Activated T-cell treated with anti-CD3 and anti-CD28 coated beads, Interleukin-2, amount 50 U/mL, for 24 hours (primary cell): ENCODE measurements around the gene PRIMA1.

Experiments
- DNase-seq: peaks from one replicate; pipeline ENCODE4 v3.0.0-alpha.2; 2020
- H3K27ac Mint-ChIP-seq: 2 replicates; pipeline ENCODE4 v1.8.0; 2020; ENCODE audit warnings: mild to moderate bottlenecking, mixed read lengths
- H3K27me3 Mint-ChIP-seq: 2 replicates; pipeline ENCODE4 v1.8.0; 2020; ENCODE audit warnings: mixed read lengths
- H3K36me3 Mint-ChIP-seq: 2 replicates; pipeline ENCODE4 v1.8.0; 2020; ENCODE audit warnings: low read depth, mixed read lengths
- H3K4me1 Mint-ChIP-seq: 2 replicates; pipeline ENCODE4 v1.8.0; 2020; ENCODE audit warnings: low read depth, mixed read lengths
- H3K4me3 Mint-ChIP-seq: 2 replicates; pipeline ENCODE4 v1.8.0; 2020; ENCODE audit warnings: mild to moderate bottlenecking, moderate library complexity, mixed read lengths
- H3K9me3 Mint-ChIP-seq: 2 replicates; pipeline ENCODE4 v1.8.0; 2020; ENCODE audit warnings: mixed read lengths

Gene PRIMA1

DNA sequence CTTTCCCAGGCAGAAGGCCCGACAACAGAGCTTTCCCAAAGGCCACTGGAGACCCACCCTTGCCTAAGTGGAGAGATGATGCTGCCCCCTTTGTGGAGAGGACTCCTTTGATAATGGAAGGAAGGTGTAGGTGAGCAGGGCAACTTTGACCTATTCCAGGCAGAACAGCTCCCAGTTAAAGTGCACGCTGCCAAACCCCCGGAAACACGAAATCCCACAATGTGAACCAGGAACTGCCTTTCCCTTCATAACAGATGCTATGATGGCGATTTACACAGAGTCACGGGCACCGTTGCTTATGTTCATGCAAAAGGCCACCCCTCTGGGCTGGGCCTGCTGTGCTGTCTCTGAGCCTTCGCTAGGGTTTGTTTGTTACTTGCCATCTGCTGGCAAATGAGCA is 34.6 kb downstream of the PRIMA1 start:
- no peak overlapping the region for H3K4me3 Mint-ChIP-seq
- H3K36me3 Mint-ChIP-seq = no peaks in the 10 kb centered on the region
- H3K27ac Mint-ChIP-seq = no peak overlapping the region
- no peaks in the 10 kb centered on the region for H3K9me3 Mint-ChIP-seq
- H3K27me3 Mint-ChIP-seq = no peaks in the 10 kb centered on the region
- DNase-seq = no peak
- H3K4me1 Mint-ChIP-seq = no peaks in the 10 kb centered on the region

DNA sequence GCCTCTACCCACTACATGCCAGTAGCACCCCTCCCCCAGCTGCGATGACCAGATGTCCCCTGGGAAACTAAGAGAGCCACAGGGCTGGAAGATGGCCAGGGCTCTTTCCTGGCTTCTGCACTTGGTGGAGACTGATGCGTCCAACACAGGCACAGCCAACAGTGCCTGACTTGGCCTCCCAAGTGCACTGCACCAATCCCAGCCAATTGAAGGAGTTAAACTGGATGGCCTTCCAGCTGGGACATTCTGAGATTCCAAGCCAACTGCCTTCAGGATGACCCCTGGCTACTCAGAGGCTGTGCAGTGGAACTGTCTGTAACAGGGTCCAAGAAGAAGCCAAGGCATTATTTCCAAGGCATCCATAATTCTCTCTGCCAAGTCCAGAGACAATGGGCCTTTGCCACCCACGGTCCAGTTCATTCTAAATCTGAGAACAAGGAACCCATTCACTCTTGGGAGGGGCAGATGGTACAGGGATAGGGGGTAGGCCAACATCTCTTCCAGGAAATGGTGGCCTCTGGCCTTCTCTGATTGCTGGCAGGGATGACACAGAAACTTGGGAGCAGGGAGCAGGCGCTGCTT is 35.2 kb downstream of the PRIMA1 start:
- no peaks in the 10 kb centered on the region for H3K9me3 Mint-ChIP-seq
- no peaks in the 10 kb centered on the region for H3K4me1 Mint-ChIP-seq
- no peaks in the 10 kb centered on the region for H3K36me3 Mint-ChIP-seq
- H3K4me3 Mint-ChIP-seq = no peak overlapping the region
- no peak for DNase-seq
- H3K27ac Mint-ChIP-seq = no peak overlapping the region
- no peaks in the 10 kb centered on the region for H3K27me3 Mint-ChIP-seq

GRCh38 chr14:93751946-93752655 is 36.2 kb downstream of the PRIMA1 start:
- no peak for DNase-seq
- Mint-ChIP-seq H3K9me3 (no peaks in the 10 kb centered on the region), H3K27ac (no peak overlapping the region), H3K27me3 (no peaks in the 10 kb centered on the region), H3K4me1 (no peaks in the 10 kb centered on the region), H3K36me3 (no peaks in the 10 kb centered on the region), H3K4me3 (no peak overlapping the region)

GRCh38 chr14:93749076-93749420 is 39.2 kb downstream of the PRIMA1 start:
- no peaks in the 10 kb centered on the region for H3K9me3 Mint-ChIP-seq
- no peak overlapping the region for H3K4me3 Mint-ChIP-seq

DNA sequence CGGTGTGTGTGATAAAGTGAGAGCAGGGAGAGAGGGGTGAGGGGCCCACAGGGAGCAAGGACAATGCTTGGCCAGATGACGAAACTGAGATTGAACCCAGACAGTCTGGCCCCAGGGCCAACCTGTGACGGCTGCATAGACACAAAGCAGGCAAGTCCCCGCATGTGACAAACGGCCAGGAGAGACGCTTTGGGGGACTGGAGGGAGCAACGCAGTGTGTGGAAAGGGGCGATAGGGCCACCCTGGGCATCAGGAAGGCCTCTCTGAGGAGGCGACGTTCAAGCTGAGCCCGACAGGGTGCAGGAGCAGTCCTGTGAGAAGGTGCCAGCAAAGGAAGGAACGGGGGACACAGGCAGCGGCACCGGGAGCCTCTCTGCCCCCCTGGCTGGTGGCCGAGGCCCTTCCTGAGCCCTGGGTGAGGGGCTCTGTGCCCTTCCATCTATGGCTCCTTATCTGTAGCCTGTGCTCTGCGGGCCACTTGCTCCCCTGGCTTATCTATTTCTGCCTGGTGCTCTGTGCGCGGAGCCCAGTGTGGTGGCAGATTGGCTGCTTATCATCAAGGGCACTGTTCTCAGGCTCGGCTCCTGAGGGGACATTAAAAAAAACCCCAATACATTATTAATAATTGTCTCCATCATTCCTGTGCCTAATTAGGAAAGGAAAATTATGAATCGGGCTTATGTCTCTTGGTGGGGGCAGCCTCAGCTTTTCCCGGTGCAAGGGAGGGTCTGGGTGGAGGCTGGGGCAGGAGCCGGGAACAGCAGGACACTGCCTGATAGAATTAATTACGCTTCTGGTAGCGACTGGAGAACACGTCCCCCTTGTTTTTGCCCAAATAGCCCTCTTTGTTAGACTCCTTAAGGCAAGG is 39.8 kb downstream of the PRIMA1 start:
- H3K36me3 Mint-ChIP-seq = no peaks in the 10 kb centered on the region
- no peak overlapping the region for H3K4me3 Mint-ChIP-seq
- no peaks in the 10 kb centered on the region for H3K9me3 Mint-ChIP-seq
- no peak for DNase-seq
- H3K27ac Mint-ChIP-seq = no peak overlapping the region
- no peaks in the 10 kb centered on the region for H3K4me1 Mint-ChIP-seq
- peaks cover 3% of the 10 kb centered on the region for H3K27me3 Mint-ChIP-seq

More at GRCh38 chr14:93749076-93749420, 39.2 kb downstream of the PRIMA1 start:
- Mint-ChIP-seq H3K27ac (no peak overlapping the region), H3K4me1 (no peaks in the 10 kb centered on the region), H3K36me3 (no peaks in the 10 kb centered on the region), H3K27me3 (peaks cover 3% of the 10 kb centered on the region)
- DNase-seq = no peak

GRCh38 chr14:93747560-93747959 is 40.7 kb downstream of the PRIMA1 start:
- no peaks in the 10 kb centered on the region for H3K36me3 Mint-ChIP-seq
- H3K27ac Mint-ChIP-seq = no peak overlapping the region
- H3K27me3 Mint-ChIP-seq = peaks cover 3% of the 10 kb centered on the region

GRCh38 chr14:93747102-93747501 is 41.2 kb downstream of the PRIMA1 start:
- Mint-ChIP-seq H3K4me3 (no peak overlapping the region), H3K4me1 (no peaks in the 10 kb centered on the region), H3K27me3 (peaks cover 3% of the 10 kb centered on the region), H3K36me3 (no peaks in the 10 kb centered on the region), H3K9me3 (no peaks in the 10 kb centered on the region), H3K27ac (no peak overlapping the region)
- no peak for DNase-seq

More at GRCh38 chr14:93747560-93747959, 40.7 kb downstream of the PRIMA1 start:
- no peaks in the 10 kb centered on the region for H3K4me1 Mint-ChIP-seq
- no peaks in the 10 kb centered on the region for H3K9me3 Mint-ChIP-seq
- no peak overlapping the region for H3K4me3 Mint-ChIP-seq
- no peak for DNase-seq

DNA sequence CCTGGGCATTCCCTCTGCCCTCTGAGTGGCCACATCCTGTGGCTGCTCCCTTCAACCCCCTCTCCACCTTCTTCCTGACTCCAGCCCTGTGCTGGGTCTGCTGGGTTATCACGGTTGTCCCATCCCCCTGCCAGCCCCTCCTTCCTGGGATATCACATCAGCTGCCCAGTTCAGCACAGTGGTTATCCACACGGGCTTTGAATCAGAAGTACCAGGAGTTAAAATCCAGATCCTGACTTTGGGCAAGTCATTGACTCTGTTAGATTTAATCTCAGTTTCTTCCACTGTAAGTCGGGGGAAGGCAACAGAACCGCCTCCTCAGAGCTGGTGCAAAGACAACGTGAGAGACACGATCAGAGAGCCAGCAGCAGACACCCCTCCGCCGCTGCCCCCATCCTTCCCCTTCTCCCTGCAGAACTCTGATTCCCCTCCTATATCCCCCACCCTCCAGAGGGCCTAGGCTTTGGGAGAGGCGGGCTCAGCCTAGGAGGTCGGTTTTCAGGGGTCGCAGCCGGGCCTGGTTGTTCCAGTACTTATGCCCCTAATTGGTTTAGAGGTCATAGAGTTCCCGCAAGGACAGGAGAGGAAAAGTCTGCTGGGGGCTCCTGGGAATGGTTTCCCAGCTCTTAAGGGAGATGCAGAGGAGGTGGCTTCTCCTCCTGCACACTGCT is 42.5 kb downstream of the PRIMA1 start:
- no peaks in the 10 kb centered on the region for H3K9me3 Mint-ChIP-seq
- no peak overlapping the region for H3K4me3 Mint-ChIP-seq
- H3K36me3 Mint-ChIP-seq = no peaks in the 10 kb centered on the region
- peaks cover 3% of the 10 kb centered on the region for H3K27me3 Mint-ChIP-seq
- H3K4me1 Mint-ChIP-seq = no peaks in the 10 kb centered on the region
- H3K27ac Mint-ChIP-seq = no peak overlapping the region
- no peak for DNase-seq

- no peaks in the 10 kb centered on the region for H3K9me3 Mint-ChIP-seq
- H3K27ac Mint-ChIP-seq = no peak overlapping the region
- DNase-seq = no peak
- H3K27me3 Mint-ChIP-seq = peaks cover 3% of the 10 kb centered on the region
- H3K4me3 Mint-ChIP-seq = no peak overlapping the region
- no peaks in the 10 kb centered on the region for H3K4me1 Mint-ChIP-seq
- no peaks in the 10 kb centered on the region for H3K36me3 Mint-ChIP-seq
Observed at GRCh38 chr14:93744876-93745275, 43.4 kb downstream of the PRIMA1 start.

DNA sequence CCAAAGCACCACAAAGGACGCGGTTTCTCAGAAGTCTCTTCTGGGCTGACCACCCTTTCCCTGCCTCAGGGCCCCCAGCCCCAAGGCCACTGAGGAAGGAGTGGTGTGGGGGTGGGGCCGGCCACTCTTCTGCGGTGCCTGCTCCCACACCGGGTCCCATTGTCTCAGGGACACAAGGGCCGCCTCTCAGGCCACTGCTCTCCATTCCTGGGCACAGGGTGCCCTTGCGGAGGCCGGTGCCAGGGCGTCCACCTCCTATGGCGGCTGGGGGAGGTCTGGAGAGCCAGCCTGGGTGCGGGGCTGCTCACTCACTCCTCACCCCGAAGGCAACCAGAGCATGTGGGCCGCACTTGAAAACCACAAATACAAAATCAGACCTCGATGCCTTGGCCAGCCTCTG is 44.1 kb downstream of the PRIMA1 start:
- no peak overlapping the region for H3K4me3 Mint-ChIP-seq
- H3K27ac Mint-ChIP-seq = no peak overlapping the region
- H3K36me3 Mint-ChIP-seq = no peaks in the 10 kb centered on the region
- DNase-seq = no peak
- H3K9me3 Mint-ChIP-seq = no peaks in the 10 kb centered on the region
- H3K4me1 Mint-ChIP-seq = no peaks in the 10 kb centered on the region
- peaks cover 3% of the 10 kb centered on the region for H3K27me3 Mint-ChIP-seq

GRCh38 chr14:93743270-93744060 is 44.8 kb downstream of the PRIMA1 start:
- Mint-ChIP-seq H3K27ac (no peak overlapping the region), H3K36me3 (no peaks in the 10 kb centered on the region), H3K9me3 (no peaks in the 10 kb centered on the region), H3K4me1 (no peaks in the 10 kb centered on the region), H3K4me3 (no peak overlapping the region), H3K27me3 (peaks cover 3% of the 10 kb centered on the region)
- DNase-seq = no peak

DNA sequence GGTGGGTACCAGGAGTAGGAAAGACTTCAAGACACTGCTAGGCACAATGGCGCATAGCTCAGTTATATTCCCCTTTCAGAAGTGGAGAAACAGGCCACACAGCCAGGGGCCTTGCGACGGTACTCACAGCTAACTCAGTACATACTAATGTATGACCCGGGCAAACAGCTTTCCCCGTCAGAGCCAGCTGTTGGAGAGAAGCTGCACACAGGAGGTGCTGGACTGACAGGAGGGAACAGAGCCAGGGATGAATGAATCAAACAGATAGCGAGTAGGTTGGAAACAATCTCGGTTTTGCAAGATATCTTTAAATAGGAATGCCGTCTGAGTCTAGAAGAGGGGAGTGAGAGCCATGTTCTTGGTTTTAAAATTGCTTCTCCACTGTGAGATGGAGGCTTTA is 45.5 kb downstream of the PRIMA1 start:
- Mint-ChIP-seq H3K4me1 (no peaks in the 10 kb centered on the region), H3K36me3 (no peaks in the 10 kb centered on the region), H3K27me3 (peaks cover 3% of the 10 kb centered on the region), H3K9me3 (no peaks in the 10 kb centered on the region), H3K27ac (no peak overlapping the region), H3K4me3 (no peak overlapping the region)
- DNase-seq = no peak

- Mint-ChIP-seq H3K4me1 (no peaks in the 10 kb centered on the region), H3K36me3 (no peaks in the 10 kb centered on the region), H3K9me3 (no peaks in the 10 kb centered on the region), H3K27me3 (peaks cover 3% of the 10 kb centered on the region), H3K27ac (no peak overlapping the region), H3K4me3 (no peak overlapping the region)
- no peak for DNase-seq
Observed at GRCh38 chr14:93741556-93742230, 46.6 kb downstream of the PRIMA1 start.
